Activated naive CD8-positive, alpha-beta T cell treated with anti-CD3 and anti-CD28 coated beads, Interleukin-2, amount 50 U/mL, for 24 hours (primary cell): Measurements from ENCODE around the gene RBP2.

Experiments used
- ATAC-seq: fragments of 150-1000 bp; cut with Tn5 transposase; one replicate; pipeline ENCODE4 v1.10.0; 2021
- DNase-seq: peaks from one replicate; pipeline ENCODE4 v3.0.0; 2021
- H3K27ac Mint-ChIP-seq: one replicate; pipeline ENCODE4 v1.8.0; 2021; ENCODE audit warnings: mild to moderate bottlenecking, mixed read lengths
- H3K27me3 Mint-ChIP-seq: one replicate; pipeline ENCODE4 v1.8.0; 2021; ENCODE audit warnings: mixed read lengths
- H3K36me3 Mint-ChIP-seq: one replicate; pipeline ENCODE4 v1.8.0; 2021; ENCODE audit warnings: low read depth, mixed read lengths
- H3K4me1 Mint-ChIP-seq: one replicate; pipeline ENCODE4 v1.8.0; 2021; ENCODE audit warnings: mixed read lengths
- H3K4me3 Mint-ChIP-seq: one replicate; pipeline ENCODE4 v1.8.0; 2021; ENCODE audit warnings: mild to moderate bottlenecking, moderate library complexity, mixed read lengths
- H3K9me3 Mint-ChIP-seq: one replicate; pipeline ENCODE4 v1.8.0; 2021; ENCODE audit warnings: mixed read lengths

RBP2 gene

GRCh38 chr3:139505829-139506386 is 29.6 kb upstream of the RBP2 start:
- H3K27me3 Mint-ChIP-seq, result no peaks in the 10 kb centered on the region
- H3K36me3 Mint-ChIP-seq, result no peaks in the 10 kb centered on the region
- H3K4me1 Mint-ChIP-seq, result no peaks in the 10 kb centered on the region
- H3K4me3 Mint-ChIP-seq, result no peak overlapping the region
- ATAC-seq (no peak), DNase-seq (no peak)
- no peak overlapping the region for H3K27ac Mint-ChIP-seq
- no peaks in the 10 kb centered on the region for H3K9me3 Mint-ChIP-seq

GRCh38 chr3:139499536-139499935 is 23.2 kb upstream of the RBP2 start:
- peaks cover 9% of the 10 kb centered on the region for H3K36me3 Mint-ChIP-seq
- H3K27ac Mint-ChIP-seq, result no peak overlapping the region
- ATAC-seq, result no peak
- H3K27me3 Mint-ChIP-seq, result no peaks in the 10 kb centered on the region
- no peaks in the 10 kb centered on the region for H3K4me1 Mint-ChIP-seq
- H3K9me3 Mint-ChIP-seq, result peaks cover 15% of the 10 kb centered on the region
- no peak for DNase-seq
- H3K4me3 Mint-ChIP-seq, result no peak overlapping the region

- H3K27me3 Mint-ChIP-seq, result peaks cover 3% of the 10 kb centered on the region
Measured at GRCh38 chr3:139493826-139494385, 17.6 kb upstream of the RBP2 start.

GRCh38 chr3:139491966-139492365 is 15.7 kb upstream of the RBP2 start:
- Mint-ChIP-seq H3K4me3 (no peak overlapping the region), H3K36me3 (peaks cover 13% of the 10 kb centered on the region), H3K4me1 (no peaks in the 10 kb centered on the region), H3K27me3 (peaks cover 3% of the 10 kb centered on the region), H3K9me3 (peaks cover 41% of the 10 kb centered on the region), H3K27ac (no peak overlapping the region)
- ATAC-seq (no peak), DNase-seq (no peak)

More at GRCh38 chr3:139493826-139494385, 17.6 kb upstream of the RBP2 start:
- ATAC-seq (no peak), DNase-seq (no peak)
- Mint-ChIP-seq H3K9me3 (peaks cover 27% of the 10 kb centered on the region), H3K4me3 (no peak overlapping the region), H3K27ac (no peak overlapping the region), H3K4me1 (no peaks in the 10 kb centered on the region), H3K36me3 (peaks cover 14% of the 10 kb centered on the region)

- no peak overlapping the region for H3K4me3 Mint-ChIP-seq
- peaks cover 3% of the 10 kb centered on the region for H3K27me3 Mint-ChIP-seq
- peaks cover 35% of the 10 kb centered on the region for H3K9me3 Mint-ChIP-seq
Measured at GRCh38 chr3:139491027-139491700, 14.8 kb upstream of the RBP2 start.

GRCh38 chr3:139482206-139482605 is 5.9 kb upstream of the RBP2 start:
- ATAC-seq (no peak), DNase-seq (no peak)
- Mint-ChIP-seq H3K27me3 (no peaks in the 10 kb centered on the region), H3K4me1 (no peaks in the 10 kb centered on the region), H3K27ac (no peak overlapping the region), H3K36me3 (no peaks in the 10 kb centered on the region), H3K9me3 (no peaks in the 10 kb centered on the region), H3K4me3 (no peak overlapping the region)

More at GRCh38 chr3:139491027-139491700, 14.8 kb upstream of the RBP2 start:
- H3K36me3 Mint-ChIP-seq, result peaks cover 10% of the 10 kb centered on the region
- DNase-seq, result no peak
- no peak overlapping the region for H3K27ac Mint-ChIP-seq
- no peaks in the 10 kb centered on the region for H3K4me1 Mint-ChIP-seq
- no peak for ATAC-seq

GRCh38 chr3:139481116-139481515 is 4.8 kb upstream of the RBP2 start:
- DNase-seq (no peak), ATAC-seq (no peak)
- no peak overlapping the region for H3K4me3 Mint-ChIP-seq
- H3K36me3 Mint-ChIP-seq, result no peaks in the 10 kb centered on the region
- H3K27ac Mint-ChIP-seq, result no peak overlapping the region
- no peaks in the 10 kb centered on the region for H3K4me1 Mint-ChIP-seq
- H3K9me3 Mint-ChIP-seq, result no peaks in the 10 kb centered on the region
- H3K27me3 Mint-ChIP-seq, result no peaks in the 10 kb centered on the region

- ATAC-seq, result no peak
- Mint-ChIP-seq H3K9me3 (no peaks in the 10 kb centered on the region), H3K4me3 (no peak overlapping the region)
Measured at GRCh38 chr3:139480585-139480984, 4.3 kb upstream of the RBP2 start.

GRCh38 chr3:139477710-139478640 is 1.7 kb upstream of the RBP2 start:
- Mint-ChIP-seq H3K36me3 (no peaks in the 10 kb centered on the region), H3K27me3 (no peaks in the 10 kb centered on the region), H3K4me1 (no peaks in the 10 kb centered on the region), H3K4me3 (no peak overlapping the region), H3K9me3 (no peaks in the 10 kb centered on the region), H3K27ac (no peak overlapping the region)
- ATAC-seq, result no peak
- no peak for DNase-seq

More at GRCh38 chr3:139480585-139480984, 4.3 kb upstream of the RBP2 start:
- Mint-ChIP-seq H3K27me3 (no peaks in the 10 kb centered on the region), H3K36me3 (no peaks in the 10 kb centered on the region), H3K27ac (no peak overlapping the region), H3K4me1 (no peaks in the 10 kb centered on the region)
- DNase-seq, result no peak

GRCh38 chr3:139473155-139473771 is 3.1 kb downstream of the RBP2 start:
- DNase-seq (no peak), ATAC-seq (no peak)
- no peaks in the 10 kb centered on the region for H3K9me3 Mint-ChIP-seq
- no peak overlapping the region for H3K27ac Mint-ChIP-seq
- H3K4me3 Mint-ChIP-seq, result no peak overlapping the region
- H3K36me3 Mint-ChIP-seq, result no peaks in the 10 kb centered on the region
- H3K4me1 Mint-ChIP-seq, result no peaks in the 10 kb centered on the region
- no peaks in the 10 kb centered on the region for H3K27me3 Mint-ChIP-seq

- no peaks in the 10 kb centered on the region for H3K4me1 Mint-ChIP-seq
- no peaks in the 10 kb centered on the region for H3K27me3 Mint-ChIP-seq
- H3K27ac Mint-ChIP-seq, result no peak overlapping the region
Measured at GRCh38 chr3:139472380-139473010, 3.8 kb downstream of the RBP2 start.

GRCh38 chr3:139470199-139470598 is 6.1 kb downstream of the RBP2 start:
- DNase-seq (no peak), ATAC-seq (no peak)
- no peaks in the 10 kb centered on the region for H3K4me1 Mint-ChIP-seq
- no peaks in the 10 kb centered on the region for H3K27me3 Mint-ChIP-seq
- no peaks in the 10 kb centered on the region for H3K9me3 Mint-ChIP-seq
- no peaks in the 10 kb centered on the region for H3K36me3 Mint-ChIP-seq
- no peak overlapping the region for H3K4me3 Mint-ChIP-seq
- no peak overlapping the region for H3K27ac Mint-ChIP-seq

More at GRCh38 chr3:139472380-139473010, 3.8 kb downstream of the RBP2 start:
- ATAC-seq (no peak), DNase-seq (no peak)
- H3K9me3 Mint-ChIP-seq, result no peaks in the 10 kb centered on the region
- H3K4me3 Mint-ChIP-seq, result no peak overlapping the region
- H3K36me3 Mint-ChIP-seq, result no peaks in the 10 kb centered on the region

- no peaks in the 10 kb centered on the region for H3K36me3 Mint-ChIP-seq
- DNase-seq, result no peak
- H3K27me3 Mint-ChIP-seq, result no peaks in the 10 kb centered on the region
- H3K27ac Mint-ChIP-seq, result no peak overlapping the region
- no peak overlapping the region for H3K4me3 Mint-ChIP-seq
- H3K9me3 Mint-ChIP-seq, result no peaks in the 10 kb centered on the region
- ATAC-seq, result no peak
- no peaks in the 10 kb centered on the region for H3K4me1 Mint-ChIP-seq
Measured at GRCh38 chr3:139468399-139468798, 7.9 kb downstream of the RBP2 start.

- Mint-ChIP-seq H3K4me3 (no peak overlapping the region), H3K36me3 (no peaks in the 10 kb centered on the region), H3K27me3 (no peaks in the 10 kb centered on the region)
Measured at GRCh38 chr3:139466360-139466759, 10.0 kb downstream of the RBP2 start.

More at GRCh38 chr3:139466360-139466759, 10.0 kb downstream of the RBP2 start:
- ATAC-seq, result no peak
- no peak for DNase-seq
- Mint-ChIP-seq H3K9me3 (no peaks in the 10 kb centered on the region), H3K4me1 (no peaks in the 10 kb centered on the region), H3K27ac (no peak overlapping the region)
